OCI-M2 (cell line): ENCODE measurements around the gene SENP2.
A peak's percentile ranks its signal among the peaks of the same experiment; 100 is the strongest.
"Not testable (repeated sequence)": the region's sequence is repeated elsewhere in the genome, so short reads cannot be mapped to it uniquely, and the experiment has no call there.

Experiments used
- DNase-seq: peaks from one replicate; lab custom pipeline; 2025; ENCODE audit not compliant: unreplicated experiment; lab: John Stamatoyannopoulos, UW

SENP2 gene

DNA sequence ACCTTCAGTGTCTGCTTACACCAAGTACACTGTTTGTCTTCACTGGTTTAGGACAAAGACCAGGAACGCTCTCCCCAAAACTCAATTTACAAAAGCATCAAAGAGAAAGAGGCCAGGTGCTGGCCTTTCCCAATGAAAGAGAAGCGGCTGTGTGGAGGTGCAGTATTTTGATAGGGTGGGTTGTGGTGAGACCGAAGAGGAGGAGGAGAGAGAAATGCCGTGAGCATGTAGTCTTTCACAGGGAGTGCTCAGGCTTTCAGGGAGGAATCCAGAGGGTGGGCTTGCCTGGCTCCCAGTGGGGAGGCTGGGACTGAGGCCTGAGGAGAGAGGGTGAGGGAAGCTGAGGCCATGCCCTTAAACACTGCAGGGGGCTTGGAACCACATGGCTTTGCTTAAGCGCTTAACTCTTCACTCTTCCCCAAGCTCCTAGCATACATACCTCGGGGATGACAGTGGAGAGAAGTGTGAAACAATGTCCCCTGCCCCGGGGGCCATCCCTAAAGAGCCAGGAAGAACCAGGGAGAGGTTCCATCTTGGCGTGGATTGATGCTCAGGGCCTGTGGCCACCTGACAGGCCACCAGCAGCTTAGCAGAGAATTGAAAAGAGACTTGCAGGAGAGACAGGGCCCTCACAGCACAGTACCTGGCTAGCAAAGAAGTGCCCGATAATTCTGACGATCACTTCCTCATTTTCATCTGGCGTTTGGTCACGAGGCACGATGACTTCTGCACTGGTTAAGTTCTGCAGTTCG is 60.5 kb downstream of the SENP2 start:
- DNase-seq = no peak

DNA sequence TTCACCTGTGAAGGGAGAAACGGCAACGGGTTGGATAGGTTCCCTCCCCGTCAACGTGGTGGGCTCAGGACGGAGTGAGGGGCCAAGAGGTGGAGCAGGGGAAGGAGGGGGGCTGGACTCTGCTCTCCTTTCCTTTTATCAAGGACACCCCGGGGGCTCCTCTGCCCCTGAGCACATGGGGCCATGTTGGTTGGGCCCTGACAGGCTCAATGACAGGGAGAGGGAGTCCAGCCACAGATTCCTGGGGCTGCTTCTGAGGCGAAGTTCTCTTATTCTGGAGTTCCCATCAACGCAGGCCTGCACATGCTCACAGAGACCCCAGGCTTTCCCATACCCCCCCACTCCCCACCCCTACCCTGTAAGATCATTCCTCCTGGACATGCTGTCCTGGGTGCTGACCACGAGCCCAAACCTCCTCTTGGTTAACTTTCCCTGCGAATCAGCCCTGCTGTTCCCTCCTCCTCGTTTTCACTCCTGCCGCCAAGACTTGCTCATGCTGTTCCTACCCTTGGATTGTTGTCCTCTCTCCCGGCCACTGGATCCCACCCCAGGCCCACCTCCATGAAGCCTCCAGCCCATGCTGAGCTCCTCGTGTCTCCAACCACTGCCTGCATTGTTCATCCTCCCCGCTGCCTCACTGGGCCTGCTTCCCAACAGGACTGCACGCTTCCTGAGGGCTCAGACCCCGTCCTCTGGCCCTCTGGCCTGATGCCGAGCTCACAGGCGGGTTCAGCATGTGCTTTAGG is 61.2 kb downstream of the SENP2 start:
- DNase-seq = no peak

DNA sequence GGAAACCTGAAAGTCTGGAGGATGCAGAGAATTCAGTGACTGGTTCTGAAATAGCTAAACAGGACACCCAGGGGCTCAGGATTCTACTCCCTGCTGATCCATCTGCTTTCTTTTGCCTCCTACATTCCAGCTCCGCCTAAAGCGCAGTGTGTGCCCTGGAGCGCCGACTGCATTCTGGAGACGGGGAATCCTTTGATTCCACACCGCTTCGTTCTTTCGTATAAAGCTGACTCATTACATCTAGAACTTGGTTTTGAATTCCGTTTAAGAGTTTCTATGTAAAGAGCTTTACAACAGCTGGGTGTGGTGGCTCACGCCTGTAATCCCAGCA is 61.8 kb downstream of the SENP2 start:
- DNase-seq = no peak

DNA sequence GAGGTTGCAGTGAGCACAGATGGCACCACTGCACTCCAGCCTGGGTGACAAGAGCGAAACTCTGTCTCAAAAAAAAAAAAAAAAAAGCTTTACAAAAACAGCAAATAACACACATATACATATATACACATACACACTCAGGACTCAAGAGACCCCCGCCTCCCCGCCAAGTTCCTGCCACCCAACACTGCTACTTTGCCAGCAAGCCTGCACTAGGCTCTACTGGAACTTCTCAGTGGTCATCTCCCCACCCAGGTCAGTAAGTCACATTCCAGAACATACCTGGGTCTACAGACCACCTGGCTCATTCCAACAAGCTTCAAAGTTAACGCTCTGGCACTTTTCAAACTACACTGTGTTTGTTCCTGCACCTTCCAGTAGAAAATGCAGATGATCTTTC is 62.3 kb downstream of the SENP2 start:
- DNase-seq = no peak

DNA sequence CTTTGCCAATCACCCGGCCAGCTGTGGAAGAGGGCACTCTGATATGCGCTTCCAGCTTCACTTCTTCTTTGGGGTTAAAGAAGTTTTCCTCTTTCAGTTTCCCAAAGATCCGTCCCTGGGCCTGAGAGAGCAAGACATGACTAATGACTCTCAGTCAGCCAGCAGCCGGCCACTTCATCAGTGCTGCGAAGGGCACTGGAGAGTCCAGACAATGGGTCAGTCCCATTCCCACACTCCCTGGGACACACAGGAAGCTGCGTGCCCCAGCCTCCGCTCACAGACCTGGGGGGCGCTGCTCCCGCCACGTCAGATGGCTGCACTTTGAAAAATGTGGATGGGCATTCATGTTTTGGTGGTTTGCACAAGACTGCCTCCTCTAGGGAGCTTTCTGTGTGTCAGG is 63.3 kb downstream of the SENP2 start:
- no peak for DNase-seq

DNA sequence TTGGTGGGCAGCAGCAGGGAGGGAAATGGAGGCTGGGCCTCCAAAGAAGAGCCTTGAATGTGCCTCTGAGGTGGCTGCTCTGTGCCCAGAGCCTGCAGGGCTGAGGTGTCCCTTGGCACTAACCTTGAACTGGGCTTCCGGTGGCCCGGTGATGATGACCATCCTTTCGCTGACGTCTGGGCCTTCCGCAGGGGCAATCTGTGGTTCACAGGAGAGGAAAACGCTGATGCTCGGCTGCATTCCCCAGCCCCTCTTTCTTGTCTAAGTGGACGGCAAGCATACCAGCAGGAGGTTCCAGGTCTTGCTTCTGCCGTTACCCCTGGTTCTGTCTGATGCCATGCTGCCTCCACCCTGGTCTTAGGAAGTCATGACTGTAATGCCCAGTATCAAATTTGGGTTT is 65.9 kb downstream of the SENP2 start:
- no peak for DNase-seq

DNA sequence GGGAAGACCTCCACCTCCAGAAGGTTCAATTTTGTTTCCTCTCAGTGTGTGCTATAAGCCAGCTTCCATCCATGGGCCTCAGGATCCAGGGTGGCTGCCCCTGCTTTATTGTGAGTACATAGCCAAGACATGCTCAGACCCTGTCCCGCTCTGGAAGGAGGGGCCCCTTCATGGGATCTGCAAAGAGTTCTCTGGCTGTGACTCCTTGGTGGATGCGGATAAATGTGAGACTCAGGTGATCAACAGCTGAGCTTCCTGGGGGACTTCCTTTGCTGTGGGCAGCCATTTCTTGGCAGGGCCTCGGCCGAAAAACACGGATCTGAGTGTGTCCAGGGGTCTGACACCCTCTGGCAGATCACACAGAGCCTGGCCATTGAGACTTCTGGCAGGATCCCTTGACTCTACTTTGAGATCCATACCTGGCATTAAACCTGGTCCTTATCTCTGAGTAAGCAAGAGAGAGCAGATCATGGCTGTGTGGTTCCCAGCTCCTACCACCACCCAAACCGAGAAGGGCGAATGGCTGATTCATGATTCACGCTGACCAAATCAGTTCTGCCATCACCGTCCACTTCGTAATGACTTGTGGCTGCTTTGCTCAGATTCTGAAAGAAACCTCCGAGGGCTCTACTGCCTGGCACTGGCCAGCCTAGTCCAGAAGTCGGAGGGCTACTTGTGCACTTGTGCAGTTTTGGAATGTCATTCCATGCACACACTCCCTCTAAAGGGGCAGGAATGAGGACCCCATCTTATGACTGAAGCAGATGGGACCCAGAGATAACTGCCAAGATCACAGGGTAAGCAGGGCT is 68.1 kb downstream of the SENP2 start:
- no peak for DNase-seq

DNA sequence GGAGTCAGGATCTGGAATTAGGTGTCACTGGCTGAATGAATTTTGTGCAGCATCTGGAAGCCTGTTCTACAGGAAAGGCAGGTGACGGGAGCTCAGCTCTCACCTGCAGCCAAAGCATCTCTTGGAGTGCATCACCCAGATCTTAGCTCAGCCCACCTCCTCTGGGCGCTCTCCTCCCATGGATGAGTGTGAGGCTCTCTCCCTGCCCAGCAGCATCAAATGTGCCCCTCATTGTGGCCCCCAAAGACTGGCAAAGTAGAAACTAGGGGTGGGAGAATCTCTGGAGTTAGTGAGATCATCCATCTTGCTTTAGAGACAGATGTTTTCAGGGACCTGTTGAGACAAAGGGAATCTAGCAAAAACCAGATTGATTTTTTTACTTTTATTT is 68.7 kb downstream of the SENP2 start:
- no peak for DNase-seq

DNA sequence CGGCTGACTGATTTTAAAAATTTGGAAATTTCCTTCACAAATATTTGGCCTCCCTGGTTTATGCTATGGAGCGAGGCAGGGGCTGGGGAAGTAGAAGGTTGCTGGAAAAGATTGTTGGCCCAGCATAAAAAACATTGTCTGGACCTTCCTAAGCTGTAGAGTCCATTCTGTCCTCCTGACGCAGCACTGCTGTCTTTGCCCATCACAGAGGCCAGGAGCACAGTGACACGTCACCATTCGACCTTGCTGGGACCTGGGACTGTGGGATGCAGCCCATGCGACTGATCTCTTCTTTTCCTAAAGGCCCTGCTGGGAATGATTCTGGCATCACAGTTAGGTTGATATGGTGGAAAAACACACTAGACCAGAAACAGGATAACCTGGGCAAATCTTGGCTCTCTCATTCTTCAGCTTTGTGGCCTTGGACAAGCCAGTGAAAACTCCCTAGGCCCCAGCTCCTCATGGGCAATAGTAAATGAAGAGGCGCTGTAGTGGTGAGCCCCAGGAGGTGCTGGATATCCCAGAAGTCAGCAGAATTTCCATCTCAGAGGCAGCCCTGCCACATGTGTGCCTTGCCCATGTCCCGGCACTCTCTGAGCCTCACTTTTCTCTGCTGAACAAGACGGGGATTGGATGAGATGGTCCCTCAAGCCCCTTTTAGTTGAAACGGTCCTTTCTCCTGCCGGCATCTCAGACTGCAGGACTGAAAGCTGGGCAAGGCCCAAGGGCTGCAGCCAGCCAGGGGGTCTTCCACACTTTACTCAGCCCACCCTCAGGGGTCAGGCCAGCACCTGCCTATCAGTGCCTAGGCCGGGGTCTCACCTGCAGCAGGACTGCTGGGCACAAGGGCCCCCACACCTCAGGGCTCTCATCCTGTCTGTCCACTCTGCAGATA is 69.6 kb downstream of the SENP2 start:
- DNase-seq = no peak

DNA sequence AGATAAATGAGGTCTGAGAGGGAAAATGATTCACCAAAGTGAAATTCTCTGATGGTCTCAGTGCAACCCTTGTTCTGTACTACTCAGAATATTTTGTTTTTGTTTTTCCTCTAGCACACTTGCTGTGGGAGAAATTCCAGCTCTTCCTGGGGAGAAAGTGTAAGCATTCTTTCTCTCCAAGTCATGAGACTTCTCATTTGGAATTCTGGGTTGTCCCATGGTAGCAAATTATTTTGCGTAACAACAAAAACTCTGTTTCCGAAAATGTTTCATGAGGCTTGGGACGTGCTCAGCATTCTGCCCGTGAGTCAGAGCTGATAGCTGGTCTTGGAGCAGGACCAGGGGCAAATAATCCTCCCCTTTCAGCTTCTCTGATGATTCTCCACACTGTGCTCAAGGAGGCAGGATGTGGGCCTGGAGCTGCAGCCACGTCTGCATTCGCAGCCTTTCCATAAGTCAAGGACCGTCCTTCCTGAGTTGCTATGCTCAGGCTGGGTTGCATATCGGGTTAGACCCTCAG is 70.3 kb downstream of the SENP2 start:
- DNase-seq = no peak

DNA sequence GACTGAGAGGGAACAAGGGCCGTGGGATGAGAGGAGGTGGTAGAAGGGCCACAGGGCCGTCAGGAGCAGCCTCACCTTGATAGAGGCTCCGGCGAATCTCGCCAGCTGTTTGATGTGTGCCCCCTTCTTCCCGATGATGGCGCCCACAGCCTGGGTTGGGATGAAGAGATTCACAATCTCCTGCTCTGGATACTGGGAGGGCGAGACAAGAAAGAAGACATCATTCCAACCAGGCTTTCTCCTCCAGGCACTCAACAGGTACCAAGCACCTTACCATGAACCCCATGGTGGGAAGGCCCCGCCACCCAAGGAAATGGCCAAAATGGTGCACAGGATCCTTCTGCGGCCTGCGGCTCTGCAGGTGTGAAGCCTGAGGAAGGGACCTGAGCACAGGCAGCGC is 71.1 kb downstream of the SENP2 start:
- no peak for DNase-seq

DNA sequence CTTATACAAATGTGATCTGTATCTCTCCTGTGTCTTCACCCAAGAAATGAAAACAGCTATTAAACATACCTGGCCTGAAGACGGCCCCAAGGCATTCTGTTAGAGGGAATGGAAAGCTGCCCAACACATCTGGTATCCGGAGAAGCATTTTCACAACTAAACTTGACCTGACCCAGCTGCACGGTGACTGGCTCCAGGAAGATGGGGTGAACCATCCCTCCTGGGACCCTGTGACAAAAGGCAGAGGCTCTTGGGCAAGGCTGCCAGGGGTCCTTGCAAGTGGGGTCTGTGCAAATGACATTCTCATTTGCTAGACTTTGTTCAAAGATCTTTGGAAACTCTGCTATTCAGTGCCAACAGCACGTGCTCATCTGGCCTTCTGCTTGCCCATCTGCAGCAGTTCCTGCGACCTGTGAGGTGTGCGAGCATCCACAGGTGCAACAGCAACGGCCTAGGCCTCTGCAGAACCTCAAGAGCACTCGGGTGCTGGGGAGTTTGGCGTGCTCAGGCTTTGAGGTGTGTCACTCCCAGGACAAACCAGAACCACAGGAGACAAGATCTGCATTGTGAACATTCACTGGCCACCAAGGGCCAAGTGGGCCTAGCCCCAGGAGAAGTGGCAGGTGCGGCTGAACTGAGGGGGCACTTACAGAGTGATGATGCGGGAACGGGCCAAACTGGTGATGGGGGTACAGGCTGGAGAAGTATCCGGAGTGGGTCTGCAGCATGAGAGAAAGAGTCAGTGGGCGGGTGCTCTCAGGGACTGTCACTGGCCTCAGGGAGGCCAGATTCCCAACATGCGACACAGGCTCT is 71.8 kb downstream of the SENP2 start:
- no peak for DNase-seq

DNA sequence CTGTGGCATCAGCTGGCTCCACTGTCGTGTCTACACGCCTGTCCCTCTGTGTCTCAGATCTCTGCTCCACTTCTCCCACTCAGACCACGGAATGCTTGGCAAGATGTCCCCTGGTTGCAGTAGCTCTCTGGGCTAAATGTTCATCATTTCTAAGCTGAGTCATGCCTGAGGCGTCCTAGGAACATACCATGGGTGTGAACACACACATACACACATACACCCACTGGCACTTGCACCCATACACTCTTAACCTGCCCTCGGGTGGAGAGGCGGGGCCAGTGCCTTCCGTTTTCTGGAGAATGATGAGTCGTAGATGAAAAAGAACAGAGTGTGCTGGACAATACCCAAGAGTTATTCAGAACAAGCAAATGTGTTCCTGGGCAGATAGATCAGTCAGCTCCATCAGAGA is 72.4 kb downstream of the SENP2 start:
- no peak for DNase-seq

DNA sequence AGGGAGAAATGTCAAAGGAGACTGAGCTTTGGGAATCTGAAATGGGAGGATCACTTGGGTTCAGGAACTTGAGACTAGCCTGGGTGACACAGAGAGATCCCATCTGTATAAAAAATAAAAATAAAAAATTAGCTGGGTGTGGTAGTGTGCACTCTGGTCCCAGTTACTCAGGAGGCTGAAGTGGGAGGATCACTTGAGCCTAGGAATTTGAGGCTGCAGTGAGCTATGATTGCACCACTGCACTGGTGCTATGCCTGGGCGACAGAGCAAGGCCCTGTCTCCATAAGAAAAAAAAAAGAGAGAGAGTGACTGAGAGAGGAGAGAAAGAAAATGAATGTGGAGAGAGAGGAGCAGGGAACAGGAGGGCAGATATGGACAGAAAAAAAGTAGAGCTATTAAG is 72.8 kb downstream of the SENP2 start:
- DNase-seq = no peak

DNA sequence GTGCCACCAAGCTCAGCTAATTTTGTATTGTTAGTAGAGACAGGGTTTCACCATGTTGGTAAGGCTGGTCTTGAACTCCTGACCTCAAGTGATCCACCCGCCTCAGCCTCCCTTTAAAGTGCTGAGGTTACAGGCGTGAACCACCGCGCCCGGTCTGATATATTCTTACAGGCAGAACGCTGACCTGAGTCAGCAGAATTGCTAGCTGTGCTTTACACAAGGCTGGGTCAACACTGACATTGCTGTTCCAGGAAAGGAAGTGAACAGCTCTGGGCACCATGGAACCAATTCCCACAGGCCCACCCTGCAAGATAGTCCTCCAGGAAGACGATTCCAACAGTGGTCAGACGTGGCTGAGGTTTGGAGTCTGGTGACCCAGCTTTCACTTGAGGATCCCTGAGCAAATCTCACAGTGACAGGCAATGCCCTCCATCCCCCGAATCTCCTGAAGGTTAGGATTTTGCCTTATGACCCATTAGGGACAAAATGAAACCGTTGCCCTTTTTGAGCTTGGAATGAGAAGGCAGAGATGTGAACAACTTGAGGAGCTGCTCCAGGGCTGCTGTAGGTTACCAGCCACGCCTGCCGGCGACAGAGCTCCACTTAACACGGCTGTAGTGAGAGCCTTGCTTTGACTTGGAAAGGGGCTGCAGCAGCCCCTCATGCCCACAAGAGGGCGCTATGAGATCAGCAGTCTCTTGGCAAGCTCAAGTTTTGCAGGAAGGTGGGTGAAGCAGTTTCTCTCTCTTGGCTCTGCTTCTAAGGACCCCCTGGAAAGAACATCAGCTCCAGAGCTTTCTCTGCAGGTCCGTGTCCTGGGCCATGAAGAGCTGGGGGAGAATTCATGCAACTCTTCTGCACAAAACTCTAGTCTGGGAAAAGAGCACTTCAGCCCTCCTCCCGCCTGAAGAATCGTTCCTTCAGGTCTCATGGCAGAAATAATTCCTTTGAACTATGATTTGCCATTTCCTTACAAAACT is 74.1 kb downstream of the SENP2 start:
- DNase-seq = peak; percentile 9

DNA sequence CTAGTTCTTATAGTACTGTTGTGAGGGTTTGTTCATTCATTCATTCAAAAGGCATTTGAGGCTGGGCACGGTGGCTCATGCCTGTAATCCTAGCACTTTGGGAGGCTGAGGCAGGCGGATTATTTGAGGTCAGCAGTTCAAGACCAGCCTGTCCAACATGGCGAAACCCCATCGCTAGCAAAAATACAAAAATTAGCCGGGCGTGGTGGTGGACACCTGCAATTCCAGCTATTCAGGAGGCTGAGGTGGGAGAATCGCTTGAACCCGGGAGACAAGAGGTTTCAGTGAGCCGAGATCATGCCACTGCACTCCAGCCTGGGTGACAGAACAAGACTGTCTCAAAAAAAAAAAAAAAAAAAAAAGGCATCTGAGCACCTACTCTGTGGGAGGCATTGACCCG is 75.2 kb downstream of the SENP2 start:
- not testable (repeated sequence) for DNase-seq

DNA sequence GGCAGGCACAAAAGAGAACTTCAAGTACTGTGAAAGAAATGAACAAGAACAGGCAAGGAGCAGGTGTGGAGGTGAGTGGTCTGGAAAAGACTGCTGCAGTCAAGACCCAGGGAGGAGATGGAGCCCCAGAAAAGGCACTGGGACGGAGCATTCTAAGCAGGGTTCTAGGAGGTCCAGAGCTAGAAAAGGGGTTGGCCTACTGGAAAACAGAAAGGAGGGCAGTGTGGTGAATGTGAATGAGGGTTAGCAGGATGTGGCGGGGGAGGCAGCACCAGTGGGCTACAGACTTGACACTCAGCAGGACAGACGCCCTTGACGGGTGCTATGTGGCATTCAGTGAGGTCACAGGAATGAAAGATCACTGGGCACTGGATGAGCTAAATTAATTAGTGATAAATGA is 75.7 kb downstream of the SENP2 start:
- DNase-seq = no peak

DNA sequence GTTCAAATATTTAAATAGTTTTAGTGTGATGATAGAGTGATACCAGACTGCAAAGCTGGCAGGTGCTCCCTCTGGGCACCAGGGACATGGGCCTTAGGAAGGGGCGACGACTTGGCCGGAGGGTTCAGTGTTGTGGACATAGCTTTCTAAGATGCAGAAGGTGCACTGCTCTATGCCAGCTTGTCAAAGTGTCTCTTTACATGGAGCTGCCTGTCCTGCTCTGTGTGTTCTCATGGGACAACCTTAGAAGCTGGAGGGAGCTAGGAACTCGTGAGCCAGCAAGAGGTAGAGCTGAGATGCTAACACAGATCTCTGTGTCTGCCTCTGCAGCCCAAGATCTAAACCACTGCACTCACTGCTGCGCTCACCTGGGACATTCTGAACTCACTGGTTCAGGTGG is 77.8 kb downstream of the SENP2 start:
- no peak for DNase-seq

DNA sequence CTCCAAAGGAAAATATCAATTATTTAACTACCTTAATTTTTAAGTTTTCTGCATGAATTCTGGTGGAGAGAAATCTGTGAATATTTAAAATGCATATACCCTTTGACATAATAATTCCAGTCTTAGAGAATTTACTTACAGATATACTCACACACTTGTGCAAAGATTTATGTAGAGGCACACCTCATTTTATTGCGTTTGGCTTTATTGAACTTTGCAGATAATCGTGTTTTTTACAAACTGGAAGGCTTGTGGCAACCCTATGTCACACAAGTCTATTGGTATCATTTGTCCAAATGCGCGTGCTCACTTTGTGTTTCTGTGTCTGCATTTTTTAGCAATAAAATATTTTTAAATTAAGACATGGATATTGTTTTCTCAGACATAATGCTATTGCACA is 81.5 kb downstream of the SENP2 start:
- no peak for DNase-seq
